Activated CD4-positive, alpha-beta T cell treated with anti-CD3 and anti-CD28 coated beads for 24 hours (primary cell): ENCODE results near the gene NRN1L.
A peak's percentile ranks its signal among the peaks of the same experiment; 100 is the strongest.

Experiments
- DNase-seq, 2 donors: peaks; one replicate each; pipeline ENCODE4 v3.0.0-alpha.2; 2020; ENCODE audit warnings: low read depth in 2 of 2

NRN1L gene

DNA sequence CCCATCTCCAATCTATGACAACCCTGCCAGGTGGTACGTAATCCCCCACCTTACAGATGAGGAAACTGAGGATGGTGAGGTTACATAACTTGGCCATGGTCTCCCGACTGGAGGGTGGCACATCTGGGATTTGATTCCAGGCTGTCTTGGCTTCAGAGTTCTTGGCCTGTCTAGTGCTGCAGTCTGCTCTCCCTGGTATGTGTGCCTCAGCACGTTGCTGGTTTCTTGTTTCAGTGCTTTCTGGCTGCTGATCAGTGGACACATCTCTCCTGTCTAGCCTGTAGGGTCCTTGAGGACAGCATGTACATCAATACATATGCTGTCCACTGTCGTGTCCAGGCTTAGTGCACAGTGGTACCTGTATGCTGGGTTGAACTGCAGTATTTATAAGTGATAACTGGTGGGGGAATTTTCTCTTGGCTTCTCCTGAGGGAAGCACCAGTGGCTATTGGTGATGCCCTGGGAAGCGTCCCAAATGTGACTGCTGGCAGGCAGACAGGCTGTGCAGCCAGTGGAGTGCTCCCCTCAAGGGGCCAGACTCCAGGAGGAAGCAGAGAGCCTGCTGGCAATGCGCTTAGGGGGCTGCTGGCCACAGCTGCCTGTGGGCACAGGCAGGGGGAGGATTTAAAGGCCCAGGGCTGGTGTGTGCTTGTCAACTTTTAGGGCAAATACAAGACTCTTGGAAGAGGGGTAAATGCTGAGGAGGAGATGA is 32.6 kb downstream of the NRN1L start:
- no peak for DNase-seq

DNA sequence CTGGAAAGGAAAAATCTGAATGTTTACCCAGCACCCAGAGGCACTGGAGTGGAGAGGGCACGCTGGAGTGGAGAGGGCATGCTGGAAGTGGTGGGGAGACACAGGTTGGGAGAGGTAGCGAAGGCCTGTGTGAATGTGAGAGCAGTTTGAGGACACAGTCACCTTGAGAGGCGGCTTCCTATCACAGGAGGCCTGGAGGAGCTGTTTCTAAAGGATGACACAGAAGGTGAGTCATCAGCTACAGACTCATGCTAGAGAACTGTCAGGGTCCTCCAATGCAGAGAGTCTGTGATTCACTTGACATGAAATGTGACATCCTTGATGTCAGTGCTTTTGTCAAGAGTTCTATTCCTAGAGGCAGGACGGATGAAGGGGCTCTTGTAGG is 33.2 kb downstream of the NRN1L start:
- peak in 1 of 2 donors; percentile 38 for DNase-seq

DNA sequence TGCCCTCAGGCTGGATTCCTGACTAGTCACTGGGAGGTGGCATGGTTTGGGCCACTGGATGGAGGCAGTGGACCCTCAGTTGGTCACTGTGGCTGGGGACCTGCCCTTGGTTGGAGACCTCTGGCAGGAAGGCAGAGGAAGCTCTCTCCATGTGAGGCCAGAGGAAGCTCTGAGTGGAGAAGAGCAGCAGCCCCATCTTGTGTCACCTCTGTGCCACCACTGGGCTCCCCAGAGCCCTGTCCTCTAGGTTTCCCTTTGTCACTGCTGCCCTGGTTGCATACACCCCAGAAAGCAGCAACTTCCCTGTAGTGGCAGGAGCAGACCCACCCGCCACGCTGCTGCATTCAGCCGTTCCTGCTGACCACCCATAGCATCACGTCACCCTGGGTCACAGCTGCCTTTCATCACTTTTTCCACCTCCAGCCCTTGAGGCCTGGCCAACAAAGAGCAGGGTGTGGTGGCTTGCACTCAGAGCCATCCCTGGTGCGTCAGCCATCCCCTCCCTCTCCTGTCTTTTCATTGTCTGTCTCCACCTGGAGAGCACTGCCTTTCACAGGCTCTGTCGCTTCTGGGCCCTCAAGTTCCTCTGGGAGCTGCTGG is 35.0 kb downstream of the NRN1L start:
- no peak for DNase-seq

DNA sequence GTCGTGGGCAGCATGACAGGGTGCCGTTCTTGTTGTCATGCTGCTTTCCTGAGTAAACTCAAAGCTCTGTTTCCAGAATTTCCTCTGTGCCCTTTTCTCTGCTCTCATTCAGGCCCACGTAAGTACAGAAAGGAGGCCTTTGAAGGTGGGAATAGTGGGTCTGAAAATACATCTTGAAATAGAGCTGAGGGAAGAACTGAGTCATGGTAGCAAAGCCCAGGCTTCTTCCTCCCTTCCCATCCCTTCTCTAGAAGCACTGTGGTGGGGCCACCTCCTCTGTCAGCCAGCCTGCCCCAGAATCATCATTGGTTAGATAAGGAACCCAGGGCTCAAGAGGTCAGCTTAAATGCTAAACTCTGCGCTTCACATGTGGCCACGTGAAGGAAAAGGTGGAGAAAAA is 37.5 kb downstream of the NRN1L start:
- DNase-seq, result no peak

DNA sequence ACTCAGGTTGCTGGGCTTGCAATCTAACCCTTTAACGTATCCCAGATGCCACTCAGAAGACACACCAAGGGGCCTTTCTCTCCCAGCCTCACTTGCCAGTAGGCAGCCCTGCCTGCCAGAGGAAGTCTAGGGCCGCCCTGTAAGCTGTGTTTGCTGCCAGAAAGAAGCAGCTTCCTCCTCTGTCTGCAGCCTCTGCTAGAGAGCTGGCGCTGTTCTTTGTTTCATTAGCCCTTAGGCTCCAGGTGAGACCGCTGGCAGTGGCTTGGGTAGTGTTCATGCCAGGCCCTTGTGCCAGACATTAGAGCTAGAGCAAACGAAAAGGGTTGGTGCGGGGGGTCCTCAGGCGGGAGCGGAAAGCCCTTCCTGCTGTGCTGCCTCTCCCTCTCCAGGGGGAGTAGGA is 38.1 kb downstream of the NRN1L start:
- no peak for DNase-seq

DNA sequence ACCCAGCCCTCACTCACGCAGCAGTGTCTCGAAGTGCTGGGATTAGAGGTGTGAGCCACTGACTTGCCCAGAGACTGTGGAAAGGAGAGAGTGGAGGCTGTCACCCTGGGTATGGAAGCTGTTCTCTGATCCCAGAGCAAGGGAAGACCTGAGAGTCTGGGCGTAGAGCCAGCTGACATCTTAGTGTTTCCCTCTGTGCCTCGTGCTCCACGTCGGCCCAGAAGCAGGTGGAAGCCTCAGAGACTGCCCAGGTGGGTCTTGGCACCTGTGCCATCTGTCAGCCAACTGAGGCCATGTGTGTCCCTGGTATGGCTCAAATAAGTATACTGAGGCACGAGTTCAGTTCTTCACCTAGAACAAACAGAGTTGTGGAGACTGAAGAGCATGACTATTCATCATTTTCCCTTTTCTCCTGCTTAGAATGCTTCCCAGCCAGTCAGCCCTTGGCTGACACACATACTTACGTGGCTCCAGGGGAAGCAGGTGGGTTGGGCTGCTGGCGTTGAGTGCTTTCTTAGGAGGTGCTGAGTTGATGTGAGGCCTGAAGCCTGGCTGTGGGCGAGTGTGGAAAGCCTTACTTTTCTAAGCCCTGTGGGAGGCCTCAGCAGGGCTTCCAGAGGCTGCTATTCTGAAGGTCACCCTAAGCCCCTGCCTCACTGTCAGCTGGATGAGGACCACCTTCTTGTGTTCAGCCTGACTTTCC is 38.9 kb downstream of the NRN1L start:
- no peak for DNase-seq

DNA sequence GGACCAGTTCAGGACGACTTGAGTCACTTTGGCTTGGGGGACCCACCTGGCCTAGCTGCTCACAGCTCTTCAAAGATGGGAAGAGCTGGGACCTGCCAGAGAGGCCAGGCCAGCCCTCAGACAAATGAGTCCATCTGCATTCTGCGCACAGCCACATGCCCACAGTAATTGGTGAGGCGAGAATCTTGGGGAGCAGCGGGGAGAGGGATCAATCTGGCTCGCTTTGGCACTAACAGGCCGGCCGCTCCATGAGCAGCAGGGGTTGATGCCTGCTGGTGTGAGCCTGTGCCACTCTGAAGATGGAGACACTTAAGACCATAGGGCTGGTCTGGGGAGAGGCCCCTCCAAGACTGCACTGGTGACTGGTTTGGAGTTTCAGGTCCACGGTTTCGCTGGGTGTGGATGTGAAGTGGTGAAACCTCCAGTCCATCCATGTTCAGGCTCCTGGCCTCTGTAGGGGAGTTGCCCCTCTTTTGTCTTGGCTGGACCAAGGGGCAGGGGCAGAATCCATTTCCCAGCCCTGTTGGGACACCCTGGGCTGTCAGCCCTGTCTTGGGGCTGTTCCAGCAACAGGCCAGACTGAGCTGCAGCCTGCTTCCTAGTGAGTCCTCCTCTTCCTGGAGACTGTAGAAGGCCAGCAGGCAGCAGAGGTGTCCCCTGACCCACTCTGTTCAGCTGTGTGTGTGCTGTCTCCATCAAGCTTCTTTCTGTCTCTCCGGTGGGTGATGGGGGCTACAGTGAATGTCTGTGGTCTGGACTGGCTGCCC is 39.6 kb downstream of the NRN1L start:
- DNase-seq, result no peak

DNA sequence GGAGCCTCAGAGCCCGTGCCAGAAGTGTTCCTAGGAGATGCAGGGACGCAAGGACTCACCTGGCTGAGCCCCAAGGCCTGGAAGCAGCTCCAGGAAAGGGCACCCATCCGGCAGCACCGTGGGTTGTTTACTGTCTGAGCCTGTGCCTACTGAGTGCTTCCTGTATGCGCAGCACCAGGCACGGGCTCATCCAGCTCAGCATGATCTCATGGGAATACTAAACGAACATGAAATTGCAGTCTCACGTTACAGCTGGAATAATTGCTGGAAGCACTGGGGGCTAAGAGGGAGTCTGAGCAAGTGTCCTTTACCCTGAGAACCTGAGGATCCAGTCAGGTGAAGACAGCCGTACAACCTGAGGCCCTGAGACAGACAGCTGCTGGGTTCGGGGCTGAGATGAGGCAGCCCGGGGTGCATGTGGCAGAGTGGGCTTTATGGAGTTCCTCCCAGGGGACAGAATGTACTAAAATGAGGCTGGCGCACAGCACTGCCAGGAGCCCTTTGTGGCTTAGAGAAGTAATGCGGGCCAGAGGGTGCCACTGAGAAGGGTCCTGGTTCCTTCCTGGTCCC is 41.6 kb downstream of the NRN1L start:
- DNase-seq, result no peak

DNA sequence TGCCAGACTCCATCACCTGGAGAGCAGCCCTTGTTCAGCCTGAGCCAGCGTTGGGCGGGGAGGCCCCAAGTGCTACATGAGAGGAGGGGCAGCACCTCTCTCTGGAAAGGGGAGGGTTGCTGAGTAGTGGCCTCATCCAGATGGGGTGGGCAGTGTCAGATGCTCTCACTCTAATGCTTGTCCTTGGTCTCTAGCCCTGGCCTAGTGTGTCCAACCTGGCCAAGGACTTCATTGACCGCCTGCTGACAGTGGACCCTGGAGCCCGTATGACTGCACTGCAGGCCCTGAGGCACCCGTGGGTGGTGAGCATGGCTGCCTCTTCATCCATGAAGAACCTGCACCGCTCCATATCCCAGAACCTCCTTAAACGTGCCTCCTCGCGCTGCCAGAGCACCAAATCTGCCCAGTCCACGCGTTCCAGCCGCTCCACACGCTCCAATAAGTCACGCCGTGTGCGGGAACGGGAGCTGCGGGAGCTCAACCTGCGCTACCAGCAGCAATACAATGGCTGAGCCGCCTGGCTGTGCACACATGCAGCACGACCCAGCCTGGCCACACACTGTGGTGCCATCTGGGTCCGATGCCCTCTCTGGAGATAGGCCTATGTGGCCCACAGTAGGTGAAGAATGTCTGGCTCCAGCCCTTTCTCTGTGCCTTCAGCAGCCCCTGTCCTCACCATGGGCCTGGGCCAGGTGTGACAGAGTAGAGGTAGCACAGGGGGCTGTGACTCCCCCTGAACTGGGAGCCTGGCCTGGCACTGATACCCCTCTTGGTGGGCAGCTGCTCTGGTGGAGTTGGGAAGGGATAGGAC is 42.7 kb downstream of the NRN1L start:
- no peak for DNase-seq

DNA sequence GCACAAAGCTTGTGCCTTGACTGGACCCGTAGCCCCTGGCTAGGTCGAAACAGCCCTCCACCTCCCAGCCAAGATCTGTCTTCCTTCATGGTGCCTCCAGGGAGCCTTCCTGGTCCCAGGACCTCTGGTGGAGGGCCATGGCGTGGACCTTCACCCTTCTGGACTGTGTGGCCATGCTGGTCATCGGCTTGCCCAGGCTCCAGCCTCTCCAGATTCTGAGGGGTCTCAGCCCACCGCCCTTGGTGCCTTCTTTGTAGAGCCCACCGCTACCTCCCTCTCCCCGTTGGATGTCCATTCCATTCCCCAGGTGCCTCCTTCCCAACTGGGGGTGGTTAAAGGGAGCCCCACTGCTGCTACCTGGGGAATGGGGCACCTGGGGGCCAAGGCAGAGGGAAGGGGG is 43.5 kb downstream of the NRN1L start:
- no peak for DNase-seq

DNA sequence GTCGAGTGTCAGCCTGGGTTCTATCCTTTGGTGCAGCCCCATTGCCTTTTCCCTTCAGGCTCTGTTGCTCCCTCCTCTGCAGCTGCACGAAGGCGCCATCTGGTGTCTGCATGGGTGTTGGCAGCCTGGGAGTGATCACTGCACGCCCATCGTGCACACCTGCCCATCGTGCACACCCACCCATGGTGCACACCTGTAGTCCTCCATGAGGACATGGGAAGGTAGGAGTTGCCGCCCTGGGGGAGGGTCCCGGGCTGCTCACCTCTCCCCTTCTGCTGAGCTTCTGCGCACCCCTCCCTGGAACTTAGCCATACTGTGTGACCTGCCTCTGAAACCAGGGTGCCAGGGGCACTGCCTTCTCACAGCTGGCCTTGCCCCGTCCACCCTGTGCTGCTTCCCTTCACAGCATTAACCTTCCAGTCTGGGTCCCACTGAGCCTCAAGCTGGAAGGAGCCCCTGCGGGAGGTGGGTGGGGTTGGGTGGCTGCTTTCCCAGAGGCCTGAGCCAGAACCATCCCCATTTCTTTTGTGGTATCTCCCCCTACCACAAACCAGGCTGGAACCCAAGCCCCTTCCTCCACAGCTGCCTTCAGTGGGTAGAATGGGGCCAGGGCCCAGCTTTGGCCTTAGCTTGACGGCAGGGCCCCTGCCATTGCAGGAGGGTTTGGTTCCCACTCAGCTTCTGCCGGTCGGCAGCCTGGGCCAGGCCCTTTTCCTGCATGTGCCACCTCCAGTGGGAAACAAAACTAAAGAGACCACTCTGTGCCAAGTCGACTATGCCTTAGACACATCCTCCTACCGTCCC is 44.1 kb downstream of the NRN1L start:
- peak; percentile 64 to 69 for DNase-seq

DNA sequence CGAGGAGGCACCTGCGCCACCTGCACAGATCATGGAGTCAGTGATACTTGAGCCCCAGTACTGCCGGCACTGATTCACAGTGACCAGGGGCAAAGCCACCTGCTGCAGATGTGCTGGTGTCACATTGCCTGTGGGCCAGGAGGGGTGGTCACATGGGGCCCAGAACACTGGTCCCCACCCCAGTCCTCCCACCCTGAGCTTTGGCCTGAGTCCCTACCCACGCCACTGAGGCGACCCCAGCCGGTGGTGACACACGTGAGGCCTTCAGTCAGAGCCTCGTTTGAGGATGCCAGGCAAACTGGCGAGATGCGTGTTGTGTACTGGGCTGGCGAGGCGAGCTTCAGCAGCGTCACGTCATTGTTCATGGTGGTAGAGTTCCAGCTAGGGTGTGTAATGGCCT is 45.5 kb downstream of the NRN1L start:
- no peak for DNase-seq

DNA sequence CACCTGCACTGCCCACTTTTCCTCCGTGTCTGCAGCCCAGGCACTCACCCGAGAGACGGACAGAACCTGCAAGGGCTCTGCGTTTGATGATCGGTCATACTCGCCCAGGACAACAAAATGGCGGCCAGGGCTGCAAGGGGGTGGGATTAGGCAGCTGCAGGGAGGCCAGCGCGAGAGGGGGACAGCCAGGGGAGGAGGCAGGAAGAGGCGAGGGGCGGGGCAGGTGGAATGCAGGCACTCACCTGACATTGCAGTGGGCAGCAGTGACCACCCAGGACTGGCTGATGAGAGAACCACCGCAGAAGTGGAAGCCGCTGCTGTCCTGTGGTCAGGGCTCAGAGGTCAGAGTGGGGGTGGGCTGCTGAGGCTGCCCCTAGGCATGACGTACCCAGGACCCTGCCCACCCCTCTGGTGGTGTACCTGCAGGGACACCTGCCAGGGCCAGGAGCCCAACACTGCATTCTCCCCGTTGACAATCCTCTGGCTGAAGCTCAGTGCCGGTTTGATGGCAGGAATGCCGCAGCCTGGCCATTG is 46.1 kb downstream of the NRN1L start:
- DNase-seq, result no peak

DNA sequence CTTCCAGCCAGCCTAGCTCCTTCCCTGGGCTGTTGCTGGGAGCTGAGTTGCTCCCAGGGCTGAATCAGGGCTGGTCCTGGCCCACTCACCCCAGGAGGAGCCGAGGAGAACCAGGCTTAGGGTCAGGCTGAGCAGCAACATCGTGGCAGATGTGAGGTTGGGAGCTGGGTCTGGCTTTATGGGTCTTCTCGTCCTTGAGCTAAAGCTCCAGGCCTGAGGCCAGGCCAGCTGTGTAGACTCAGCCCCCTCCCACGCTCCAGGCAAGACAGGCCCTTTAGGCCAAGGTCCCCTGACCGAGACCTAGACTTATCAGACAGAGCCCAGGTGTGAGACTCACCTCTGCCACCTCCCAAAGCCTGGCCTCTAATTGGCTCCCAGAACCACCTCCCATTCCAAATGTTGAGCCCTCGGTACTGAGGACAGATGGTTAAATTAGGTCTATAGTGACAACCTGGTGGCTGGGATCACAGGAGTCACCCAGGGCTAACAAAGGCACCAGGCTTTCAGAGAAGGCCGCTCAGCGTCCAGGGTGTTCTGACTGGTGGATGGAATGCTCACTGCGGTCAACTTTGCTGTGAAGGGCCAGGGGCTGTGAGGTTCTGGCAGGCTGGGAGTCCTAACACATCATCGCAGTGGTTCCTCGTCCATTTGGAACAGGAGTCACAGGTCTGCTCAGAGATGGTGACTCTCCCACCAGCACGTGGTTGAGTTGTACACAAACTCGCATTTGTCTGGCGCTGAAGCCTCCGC is 47.2 kb downstream of the NRN1L start, which contains the start of gene CTRL:
CTRL (minus strand) TSS at position 151 of the 750 bp plus-strand sequence; CDS start at position 141, 10 bp downstream.
- no peak for DNase-seq

DNA sequence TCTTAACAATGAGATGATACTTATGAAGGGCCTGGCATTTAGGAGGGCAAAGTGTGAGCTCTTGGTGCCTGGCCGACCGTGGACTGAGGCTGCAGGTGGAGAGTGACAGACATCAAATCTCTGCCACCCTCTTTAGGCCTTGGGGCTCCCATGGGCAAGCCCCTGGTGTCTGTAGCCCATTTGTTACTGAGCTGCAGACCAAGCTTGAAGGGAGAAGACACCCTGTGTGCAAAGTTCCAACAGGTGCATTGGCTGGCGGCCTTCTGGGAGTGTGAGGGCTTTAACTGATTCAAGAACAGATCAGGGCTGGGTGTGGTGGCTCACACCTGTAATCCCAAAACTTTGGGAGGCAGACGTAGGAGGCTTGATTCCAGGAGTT is 47.8 kb downstream of the NRN1L start:
- DNase-seq, result no peak

DNA sequence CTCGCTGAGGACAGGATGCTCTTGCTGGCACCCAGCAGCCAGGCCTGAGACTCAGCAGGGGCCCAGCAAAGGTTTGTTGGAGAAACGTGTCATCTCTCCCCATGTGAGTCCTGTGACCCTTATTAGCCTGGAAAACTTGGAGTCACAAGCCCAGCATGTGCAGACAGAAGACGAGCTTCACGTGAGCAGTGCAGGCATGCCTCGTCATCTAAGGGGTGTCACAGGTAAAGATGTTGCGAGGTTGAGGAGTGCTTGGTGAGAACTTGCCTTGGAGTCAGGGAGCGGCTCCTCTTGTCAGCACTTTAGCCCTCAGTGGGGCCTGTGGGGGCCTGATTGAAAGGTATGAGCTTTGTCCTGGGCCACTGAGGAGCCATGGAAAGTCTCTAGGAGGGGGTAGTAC is 49.1 kb downstream of the NRN1L start:
- DNase-seq, result no peak

DNA sequence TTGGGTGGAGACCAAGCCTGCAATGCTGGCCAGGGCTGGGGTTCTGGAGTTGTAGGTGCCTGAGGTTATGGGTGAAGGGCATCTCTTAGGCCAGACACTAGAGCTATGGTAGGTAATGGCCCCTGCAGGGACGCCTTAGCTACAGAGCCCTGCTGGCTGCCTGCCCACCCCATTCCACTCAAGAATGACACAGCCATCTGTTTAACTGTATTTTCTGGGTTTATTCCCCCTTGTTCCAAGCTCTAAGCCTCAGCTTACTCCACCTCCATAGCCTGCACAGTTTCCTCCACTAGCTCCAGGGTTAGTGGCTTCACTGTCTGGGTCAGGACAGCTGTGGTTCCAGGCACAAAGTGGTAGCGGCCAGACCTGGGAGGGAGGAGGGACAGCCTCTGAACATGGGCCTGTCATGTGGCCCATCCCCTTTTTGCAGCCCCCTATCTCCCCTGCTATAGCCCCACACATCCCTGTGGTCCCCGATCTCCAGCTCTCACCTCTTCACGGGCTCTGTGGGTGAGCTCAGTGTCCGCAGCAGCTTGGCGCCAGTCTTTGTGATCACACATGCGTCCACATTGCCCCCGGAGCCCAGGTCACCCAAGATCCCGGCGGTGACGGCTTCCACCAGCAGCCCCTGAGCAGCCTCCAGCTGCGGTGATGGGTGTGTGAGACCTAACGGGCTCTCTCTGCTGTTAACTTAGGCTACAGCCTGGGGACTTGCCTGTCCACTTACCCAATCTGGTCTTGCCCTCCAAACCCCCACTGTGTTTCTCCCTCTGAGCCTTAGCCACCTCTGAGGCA is 49.8 kb downstream of the NRN1L start:
- DNase-seq, result no peak

DNA sequence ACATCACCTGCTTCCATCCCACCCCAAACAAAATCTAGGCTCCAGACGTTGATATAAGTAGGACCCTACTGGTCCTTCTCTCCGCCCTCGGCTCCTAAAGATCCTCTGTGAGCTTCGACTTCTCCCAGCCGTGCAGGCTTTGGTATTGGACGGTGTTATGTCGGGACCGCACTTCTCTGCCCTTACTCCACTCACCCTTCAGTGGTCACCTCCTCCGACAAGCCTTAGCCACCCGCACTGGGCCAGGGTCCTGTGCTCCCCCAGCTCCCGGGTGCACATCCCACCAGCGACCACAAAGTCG is 50.4 kb downstream of the NRN1L start:
- no peak for DNase-seq
